Endothelial cell (in vitro differentiated cells): ENCODE measurements around the gene DOCK1. TPM values are rescaled to one million over a fixed set of nuclear protein-coding genes. Genes with fewer than 3 reads are reported as not detected.

Experiments used
- DNase-seq: peaks from one replicate; pipeline ENCODE4 v3.0.0; 2021; ENCODE audit warnings: low spot score
- H3K27ac Mint-ChIP-seq: one replicate; pipeline ENCODE4 v1.8.0; 2021; ENCODE audit warnings: mixed read lengths, inconsistent platforms; ENCODE audit not compliant: unreplicated experiment
- H3K27me3 Mint-ChIP-seq: one replicate; pipeline ENCODE4 v1.8.0; 2021; ENCODE audit warnings: mild to moderate bottlenecking, moderate library complexity, mixed read lengths, inconsistent platforms; ENCODE audit not compliant: unreplicated experiment
- H3K36me3 Mint-ChIP-seq: one replicate; pipeline ENCODE4 v1.8.0; 2021; ENCODE audit warnings: mild to moderate bottlenecking, low read depth, mixed read lengths, inconsistent platforms; ENCODE audit not compliant: unreplicated experiment
- H3K4me1 Mint-ChIP-seq: one replicate; pipeline ENCODE4 v1.8.0; 2021; ENCODE audit warnings: mild to moderate bottlenecking, mixed read lengths, inconsistent platforms; ENCODE audit not compliant: unreplicated experiment
- H3K4me3 Mint-ChIP-seq: one replicate; pipeline ENCODE4 v1.8.0; 2021; ENCODE audit warnings: mild to moderate bottlenecking, mixed read lengths, inconsistent platforms; ENCODE audit not compliant: unreplicated experiment
- H3K9me3 Mint-ChIP-seq: one replicate; pipeline ENCODE4 v1.8.0; 2021; ENCODE audit warnings: mixed read lengths, inconsistent platforms; ENCODE audit not compliant: unreplicated experiment
- total RNA-seq: library from RNA; stranded (reverse); fragmentation: NEBNext Ultra II Directional; extraction: Animal tissue kit (Norgen Biotek cat#: 25700); gene quantifications from one replicate; pipeline ENCODE4 v1.2.1, GENCODE V29; 2021; ENCODE audit not compliant: unreplicated experiment
- TF ChIP-seq, protein P1 (sequence below): fragments of 200-600 bp; sonication (generic); IDR thresholded peaks from one replicate; pipeline ENCODE4 v1.5.0; 2021; ENCODE audit warnings: antibody characterized with exemption; ENCODE audit not compliant: unreplicated experiment

Gene DOCK1
- total RNA-seq, 1 donor from 2014 or later: 116 TPM

DNA sequence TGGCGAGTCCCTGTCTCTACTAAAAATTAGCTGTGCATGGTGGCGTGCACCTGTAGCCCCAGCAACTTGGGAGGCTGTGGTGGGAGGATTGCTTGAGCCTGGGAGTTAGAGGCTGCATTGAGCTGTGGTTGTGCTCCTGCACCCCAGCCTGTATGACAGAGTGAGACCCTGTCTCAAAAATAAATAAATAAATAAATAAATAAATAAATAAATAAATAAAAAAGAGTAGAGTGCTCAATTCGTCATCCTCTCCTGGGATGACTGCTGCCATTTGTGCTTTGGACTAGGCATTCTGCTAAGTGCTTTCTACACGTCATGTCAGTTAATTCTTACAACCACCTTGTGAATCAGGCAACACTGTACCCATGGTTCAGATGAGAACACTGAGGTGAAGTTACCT, 130.6 kb downstream of the DOCK1 start:
- TF ChIP-seq, protein P1, sequence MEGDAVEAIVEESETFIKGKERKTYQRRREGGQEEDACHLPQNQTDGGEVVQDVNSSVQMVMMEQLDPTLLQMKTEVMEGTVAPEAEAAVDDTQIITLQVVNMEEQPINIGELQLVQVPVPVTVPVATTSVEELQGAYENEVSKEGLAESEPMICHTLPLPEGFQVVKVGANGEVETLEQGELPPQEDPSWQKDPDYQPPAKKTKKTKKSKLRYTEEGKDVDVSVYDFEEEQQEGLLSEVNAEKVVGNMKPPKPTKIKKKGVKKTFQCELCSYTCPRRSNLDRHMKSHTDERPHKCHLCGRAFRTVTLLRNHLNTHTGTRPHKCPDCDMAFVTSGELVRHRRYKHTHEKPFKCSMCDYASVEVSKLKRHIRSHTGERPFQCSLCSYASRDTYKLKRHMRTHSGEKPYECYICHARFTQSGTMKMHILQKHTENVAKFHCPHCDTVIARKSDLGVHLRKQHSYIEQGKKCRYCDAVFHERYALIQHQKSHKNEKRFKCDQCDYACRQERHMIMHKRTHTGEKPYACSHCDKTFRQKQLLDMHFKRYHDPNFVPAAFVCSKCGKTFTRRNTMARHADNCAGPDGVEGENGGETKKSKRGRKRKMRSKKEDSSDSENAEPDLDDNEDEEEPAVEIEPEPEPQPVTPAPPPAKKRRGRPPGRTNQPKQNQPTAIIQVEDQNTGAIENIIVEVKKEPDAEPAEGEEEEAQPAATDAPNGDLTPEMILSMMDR: no peak
- Mint-ChIP-seq H3K27me3 (peaks cover 1% of the 10 kb centered on the region), H3K27ac (no peak overlapping the region), H3K4me1 (no peaks in the 10 kb centered on the region), H3K4me3 (no peak overlapping the region), H3K36me3 (peaks cover 38% of the 10 kb centered on the region), H3K9me3 (no peaks in the 10 kb centered on the region)
- DNase-seq: no peak

DNA sequence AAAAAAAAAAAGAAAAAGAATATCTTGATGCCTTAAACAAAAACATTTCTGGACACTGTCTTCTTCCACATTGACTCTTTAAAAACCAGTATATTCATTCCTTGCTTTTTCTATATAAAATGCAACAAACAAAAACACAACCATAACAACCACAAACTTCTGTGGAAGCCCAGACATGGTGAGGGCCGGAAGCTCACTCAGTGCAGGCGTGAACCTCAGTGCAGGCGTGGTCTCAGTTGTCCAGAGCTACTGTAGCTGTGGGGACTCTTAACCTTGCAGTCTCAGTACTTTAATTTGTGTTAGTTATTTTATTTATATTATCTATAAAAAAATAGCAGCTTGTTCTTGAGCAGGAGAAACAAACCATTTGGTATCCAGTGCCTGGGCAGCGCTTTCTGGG, 131.8 kb downstream of the DOCK1 start:
- Mint-ChIP-seq H3K27me3 (peaks cover 1% of the 10 kb centered on the region), H3K36me3 (peaks cover 43% of the 10 kb centered on the region), H3K4me1 (no peaks in the 10 kb centered on the region), H3K27ac (no peak overlapping the region), H3K9me3 (no peaks in the 10 kb centered on the region), H3K4me3 (no peak overlapping the region)
- DNase-seq: no peak
- TF ChIP-seq, protein P1: no peak

DNA sequence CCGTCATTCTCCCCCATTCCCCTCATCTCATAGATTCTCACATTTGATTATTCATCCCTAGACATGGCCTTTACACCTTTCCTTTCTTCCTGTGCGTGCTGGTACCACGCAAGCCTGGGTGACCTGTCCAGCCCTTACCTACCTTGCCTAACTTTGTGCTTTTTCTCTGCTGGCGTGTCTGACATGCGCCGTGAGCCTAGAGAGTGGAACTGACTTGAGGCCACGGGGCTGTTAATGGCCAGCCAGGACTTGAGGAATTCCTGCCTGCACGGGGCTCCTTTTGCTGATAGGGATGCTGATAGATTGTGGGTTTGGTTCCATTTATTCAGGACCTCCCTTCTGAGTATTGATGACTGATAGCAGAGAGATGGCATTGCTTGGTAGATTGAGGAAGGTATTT, 134.2 kb downstream of the DOCK1 start:
- Mint-ChIP-seq H3K27me3 (peaks cover 1% of the 10 kb centered on the region), H3K27ac (no peak overlapping the region)
- DNase-seq: no peak

DNA sequence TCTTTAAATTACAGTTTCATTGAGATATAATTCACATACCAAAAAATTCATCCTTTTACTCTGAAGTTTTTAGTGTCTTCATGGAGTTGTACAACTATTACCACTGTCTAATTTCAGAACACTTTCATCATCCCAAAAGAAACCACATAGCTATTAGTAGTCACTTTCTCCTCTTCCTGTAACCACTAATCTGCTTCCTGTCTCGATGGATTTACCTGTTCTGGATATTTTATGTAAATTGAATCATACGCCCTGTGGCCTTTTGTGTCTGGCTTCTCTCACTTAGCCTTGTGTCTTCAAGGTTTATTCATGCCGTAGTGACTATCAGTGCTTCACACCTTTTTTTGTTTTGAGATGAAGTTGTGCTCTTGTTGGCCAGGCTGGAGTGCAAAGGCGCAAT, 135.5 kb downstream of the DOCK1 start:
- H3K4me1 Mint-ChIP-seq: no peaks in the 10 kb centered on the region
- no peaks in the 10 kb centered on the region for H3K9me3 Mint-ChIP-seq
- peaks cover 38% of the 10 kb centered on the region for H3K36me3 Mint-ChIP-seq
- DNase-seq: no peak
- no peak overlapping the region for H3K4me3 Mint-ChIP-seq
- H3K27me3 Mint-ChIP-seq: no peaks in the 10 kb centered on the region
- no peak overlapping the region for H3K27ac Mint-ChIP-seq
- TF ChIP-seq, protein P1: no peak

More for the DNA sequence above, 134.2 kb downstream of the DOCK1 start:
- TF ChIP-seq, protein P1: no peak
- H3K36me3 Mint-ChIP-seq: peaks cover 42% of the 10 kb centered on the region
- H3K9me3 Mint-ChIP-seq: no peaks in the 10 kb centered on the region
- no peak overlapping the region for H3K4me3 Mint-ChIP-seq
- no peaks in the 10 kb centered on the region for H3K4me1 Mint-ChIP-seq

DNA sequence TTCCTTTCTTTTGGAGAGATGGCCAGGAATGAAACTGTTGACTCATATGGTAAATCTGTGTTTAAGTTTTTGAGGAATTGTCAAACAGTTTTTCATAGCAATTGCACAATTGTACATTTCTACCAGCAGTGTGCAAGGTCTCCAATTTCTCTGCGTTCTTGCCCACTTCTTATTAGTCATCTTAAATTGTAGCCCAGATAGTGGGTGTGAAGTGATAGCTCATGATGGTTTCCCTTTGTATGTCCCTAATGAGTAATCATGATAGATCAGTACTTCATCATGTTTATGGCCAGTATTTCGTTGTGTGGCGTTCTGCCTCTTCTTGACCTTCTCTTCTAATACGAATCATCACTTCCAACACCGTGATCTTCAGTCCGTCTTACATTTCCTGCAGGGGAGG, 136.3 kb downstream of the DOCK1 start:
- TF ChIP-seq, protein P1: no peak
- no peak overlapping the region for H3K4me3 Mint-ChIP-seq
- no peaks in the 10 kb centered on the region for H3K4me1 Mint-ChIP-seq
- H3K27ac Mint-ChIP-seq: no peak overlapping the region
- H3K9me3 Mint-ChIP-seq: no peaks in the 10 kb centered on the region
- H3K27me3 Mint-ChIP-seq: no peaks in the 10 kb centered on the region
- DNase-seq: no peak
- H3K36me3 Mint-ChIP-seq: peaks cover 33% of the 10 kb centered on the region
